Astrocyte of the spinal cord (primary cell): ENCODE results near the gene PHF1.

Experiments used
- DNase-seq: peaks from one replicate; pipeline ENCODE4 v3.0.0; 2011; ENCODE audit warnings: low read depth, low spot score
- H3K4me3 ChIP-seq: 2 replicates; pipeline ENCODE4 v1.5.1; 2011; ENCODE audit warnings: low read depth, mild to moderate bottlenecking, low read length, moderate library complexity
- CTCF ChIP-seq: IDR thresholded peaks from 2 replicates; pipeline ENCODE4 v1.5.1; 2012; ENCODE audit warnings: low read depth, mild to moderate bottlenecking, low read length, inconsistent platforms
- in situ Hi-C: cut with HindIII; loops from 2 replicates; pipeline ENCODE4 v1.10.0; 2017; ENCODE audit warnings: low sequenced_read_pairs

The PHF1 gene

GRCh38 chr6:33452496-33452895, 41.7 kb downstream of the PHF1 start:
- no peak for DNase-seq
- TF ChIP-seq CTCF, result no peak
- no peak overlapping the region for H3K4me3 ChIP-seq
- in situ Hi-C loops, result no loop called here

- TF ChIP-seq CTCF, result no peak
- peak overlapping the region; percentile 70 for H3K4me3 ChIP-seq
- in situ Hi-C loops, result no loop called here
- peak; percentile 4 for DNase-seq
Measured at GRCh38 chr6:33453393-33454008, 42.7 kb downstream of the PHF1 start.

GRCh38 chr6:33454009-33454946, 43.5 kb downstream of the PHF1 start, which contains the start of gene ZBTB9:
Gene ZBTB9 (plus strand): TSS chr6:33454576. CDS start chr6:33455101, 525 bp downstream.
- no peak for TF ChIP-seq CTCF
- H3K4me3 ChIP-seq, result peak within 1 kb of the TSS; percentile 70
- in situ Hi-C loops, result no loop called here
- DNase-seq, result peak; percentile 97

GRCh38 chr6:33455051-33455450, 44.2 kb downstream of the PHF1 start:
- H3K4me3 ChIP-seq, result peak overlapping the region; percentile 70
- TF ChIP-seq CTCF, result no peak
- no peak for DNase-seq
- in situ Hi-C loops, result no loop called here

- no peak for DNase-seq
- TF ChIP-seq CTCF, result no peak
- in situ Hi-C loops, result no loop called here
- no peak overlapping the region for H3K4me3 ChIP-seq
Measured at GRCh38 chr6:33456156-33456555, 45.3 kb downstream of the PHF1 start.

GRCh38 chr6:33458676-33459075, 47.9 kb downstream of the PHF1 start:
- TF ChIP-seq CTCF, result no peak
- in situ Hi-C loops, result no loop called here
- H3K4me3 ChIP-seq, result no peak overlapping the region
- DNase-seq, result no peak
